Breast epithelium (tissue), 3 donors: Measurements from ENCODE around the gene ACO2.

Source experiments
- CTCF ChIP-seq, 3 donors: fragments of 450-650 bp; IDR thresholded peaks; one replicate each; pipeline ENCODE4 v1.5.1; 2016 to 2017; ENCODE audit warnings: antibody characterized with exemption in 3 of 3, mild to moderate bottlenecking in 3 of 3, moderate library complexity in 3 of 3
- POLR2A ChIP-seq: fragments of 450-650 bp; IDR thresholded peaks from one replicate; pipeline ENCODE4 v1.6.1; 2016; ENCODE audit warnings: antibody characterized with exemption, mild to moderate bottlenecking, moderate library complexity
- POLR2AphosphoS5 ChIP-seq, 3 donors: sonication (generic); formaldehyde crosslinking; IDR thresholded peaks; one replicate each; pipeline ENCODE4 v1.6.1; 2017; ENCODE audit warnings: antibody characterized with exemption in 3 of 3

GRCh38 chr22:41570221-41570620 lies 101.3 kb downstream of the ACO2 start:
- TF ChIP-seq CTCF (IDR thresholded peaks at IDR 0.05) (no peak), POLR2AphosphoS5 (IDR thresholded peaks at IDR 0.05) (no peak), POLR2A (no peak)
